Inferior parietal cortex (tissue), 1 donor: Measurements from ENCODE around the gene IL1B.
"Not testable (repeated sequence)": the region's sequence is repeated elsewhere in the genome, so short reads cannot be mapped to it uniquely, and the experiment has no call there.

ENCODE experiments used
- DNase-seq: peaks from one replicate; pipeline ENCODE4 v3.0.0-alpha.2; 2016; ENCODE audit errors: extremely low spot score

IL1B gene

GRCh38 chr2:112836695-112837117 is at the start of gene IL1B:
Gene IL1B, minus strand, starts transcription at chr2:112836779. Its CDS starts 550 bp downstream, at chr2:112836229.
- peak; percentile 41 for DNase-seq

GRCh38 chr2:112886291-112886690 is 49.7 kb upstream of the IL1B start:
- no peak for DNase-seq

- DNase-seq = no peak
Measured at GRCh38 chr2:112885506-112885902, 48.9 kb upstream of the IL1B start.

GRCh38 chr2:112884869-112885505 is 48.4 kb upstream of the IL1B start:
- peak; percentile 37 for DNase-seq

DNA sequence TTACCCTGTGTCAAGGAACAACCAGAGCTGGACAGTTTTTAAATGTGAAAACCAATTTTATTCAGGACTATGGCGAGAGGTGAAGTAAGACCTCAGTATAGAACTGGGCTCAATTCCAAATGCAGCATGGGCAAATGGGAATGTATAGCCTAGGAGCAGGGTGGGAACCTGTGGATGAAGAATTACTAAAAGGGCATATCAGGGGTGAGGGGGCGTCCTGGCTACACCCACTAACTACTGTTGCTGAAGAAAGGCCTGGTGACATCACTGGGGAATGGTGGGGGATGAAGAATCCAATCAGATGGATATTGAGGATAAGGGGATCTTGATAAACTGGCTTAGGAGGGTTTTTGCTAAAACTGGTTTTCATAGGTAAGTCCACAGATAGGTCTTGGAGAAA is 47.1 kb upstream of the IL1B start:
- no peak for DNase-seq

GRCh38 chr2:112881217-112881985 is 44.8 kb upstream of the IL1B start:
- DNase-seq = peak; percentile 57

- DNase-seq = no peak
Measured at GRCh38 chr2:112880696-112881095, 44.1 kb upstream of the IL1B start.

- no peak for DNase-seq
Measured at GRCh38 chr2:112880091-112880531, 43.5 kb upstream of the IL1B start.

- DNase-seq = no peak
Measured at GRCh38 chr2:112879491-112880041, 43.0 kb upstream of the IL1B start.

DNA sequence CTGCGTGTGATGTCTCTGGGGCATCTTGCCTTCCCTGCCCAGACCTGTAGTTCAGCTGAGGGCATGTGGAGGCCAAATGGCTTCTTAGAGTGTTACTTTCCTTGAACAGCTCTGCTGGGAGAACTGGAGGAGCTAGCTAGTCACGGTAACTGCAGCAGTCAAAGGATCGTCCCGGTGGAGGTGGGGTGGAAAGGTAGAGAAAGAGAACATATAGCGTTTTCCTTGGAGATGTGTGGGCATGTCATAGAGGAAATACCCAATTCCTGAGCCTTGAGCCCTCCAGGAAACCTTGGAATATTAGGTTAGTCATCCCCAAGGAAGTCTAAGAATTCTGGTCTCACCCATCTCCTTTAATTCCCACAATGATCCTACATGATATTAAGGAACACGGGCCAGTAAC is 40.8 kb upstream of the IL1B start:
- DNase-seq = no peak

DNA sequence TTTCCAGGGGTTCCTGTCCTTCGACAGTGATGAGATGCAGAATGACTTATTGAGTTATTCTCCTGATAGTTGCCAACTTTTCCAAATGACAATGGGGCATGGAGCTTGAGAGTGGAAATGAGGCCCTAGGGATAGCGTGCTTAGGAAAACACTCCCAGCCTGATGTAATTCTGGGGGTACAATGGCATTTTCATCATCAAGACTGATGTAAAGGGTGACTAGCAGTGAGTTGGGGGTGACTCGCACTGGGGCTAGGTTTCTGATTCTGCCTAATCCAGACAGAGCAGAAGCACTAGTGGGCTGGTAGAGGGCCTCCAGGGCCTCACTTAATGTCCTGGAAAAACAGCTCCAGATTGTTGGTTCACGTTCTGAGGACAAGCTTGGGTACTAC is 40.4 kb upstream of the IL1B start:
- no peak for DNase-seq

GRCh38 chr2:112876257-112876970 is 39.8 kb upstream of the IL1B start:
- DNase-seq = no peak

GRCh38 chr2:112870841-112871835 is 34.6 kb upstream of the IL1B start:
- no peak for DNase-seq

GRCh38 chr2:112869258-112869842 is 32.8 kb upstream of the IL1B start:
- DNase-seq = peak; percentile 35

GRCh38 chr2:112867701-112868631 is 31.4 kb upstream of the IL1B start:
- no peak for DNase-seq

- no peak for DNase-seq
Measured at GRCh38 chr2:112866128-112866835, 29.7 kb upstream of the IL1B start.

- no peak for DNase-seq
Measured at GRCh38 chr2:112864072-112864471, 27.5 kb upstream of the IL1B start.

GRCh38 chr2:112859406-112860183 is 23.0 kb upstream of the IL1B start:
- not testable (repeated sequence) for DNase-seq
